Breast epithelium (tissue), 3 donors: Measurements from ENCODE around the gene COL6A5.

Source experiments
- POLR2A ChIP-seq: fragments of 450-650 bp; IDR thresholded peaks from one replicate; pipeline ENCODE4 v1.6.1; 2016; ENCODE audit warnings: antibody characterized with exemption, mild to moderate bottlenecking, moderate library complexity
- POLR2AphosphoS5 ChIP-seq, 3 donors: sonication (generic); formaldehyde crosslinking; IDR thresholded peaks; one replicate each; pipeline ENCODE4 v1.6.1; 2017; ENCODE audit warnings: antibody characterized with exemption in 3 of 3
- TF ChIP-seq, protein P1 (sequence below), 3 donors: fragments of 450-650 bp; IDR thresholded peaks; one replicate each; pipeline ENCODE4 v1.5.1; 2016 to 2017; ENCODE audit warnings: antibody characterized with exemption in 3 of 3, mild to moderate bottlenecking in 3 of 3, moderate library complexity in 3 of 3

DNA sequence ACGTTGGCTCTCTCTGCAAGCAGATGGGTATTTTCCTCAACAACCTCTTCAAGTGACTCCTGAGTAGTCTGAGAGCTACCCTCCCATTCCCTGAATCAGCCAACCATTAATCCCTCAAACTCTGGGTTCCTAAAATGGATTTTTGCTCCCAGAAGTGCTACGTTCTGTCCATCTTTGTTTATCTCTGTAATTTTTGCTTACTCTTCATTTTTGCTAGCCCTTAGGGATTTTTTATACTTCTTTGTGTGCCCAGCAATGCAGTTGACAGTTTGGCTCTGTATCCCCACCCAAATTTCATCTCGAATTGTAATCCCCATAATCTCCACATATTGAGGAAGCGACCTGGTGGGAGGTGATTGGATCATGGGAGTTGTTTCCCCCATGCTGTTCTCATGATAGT is 35.4 kb upstream of the COL6A5 start:
- TF ChIP-seq, protein P1, sequence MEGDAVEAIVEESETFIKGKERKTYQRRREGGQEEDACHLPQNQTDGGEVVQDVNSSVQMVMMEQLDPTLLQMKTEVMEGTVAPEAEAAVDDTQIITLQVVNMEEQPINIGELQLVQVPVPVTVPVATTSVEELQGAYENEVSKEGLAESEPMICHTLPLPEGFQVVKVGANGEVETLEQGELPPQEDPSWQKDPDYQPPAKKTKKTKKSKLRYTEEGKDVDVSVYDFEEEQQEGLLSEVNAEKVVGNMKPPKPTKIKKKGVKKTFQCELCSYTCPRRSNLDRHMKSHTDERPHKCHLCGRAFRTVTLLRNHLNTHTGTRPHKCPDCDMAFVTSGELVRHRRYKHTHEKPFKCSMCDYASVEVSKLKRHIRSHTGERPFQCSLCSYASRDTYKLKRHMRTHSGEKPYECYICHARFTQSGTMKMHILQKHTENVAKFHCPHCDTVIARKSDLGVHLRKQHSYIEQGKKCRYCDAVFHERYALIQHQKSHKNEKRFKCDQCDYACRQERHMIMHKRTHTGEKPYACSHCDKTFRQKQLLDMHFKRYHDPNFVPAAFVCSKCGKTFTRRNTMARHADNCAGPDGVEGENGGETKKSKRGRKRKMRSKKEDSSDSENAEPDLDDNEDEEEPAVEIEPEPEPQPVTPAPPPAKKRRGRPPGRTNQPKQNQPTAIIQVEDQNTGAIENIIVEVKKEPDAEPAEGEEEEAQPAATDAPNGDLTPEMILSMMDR (IDR thresholded peaks at IDR 0.05): no peak
- no peak for TF ChIP-seq POLR2A
- no peak for TF ChIP-seq POLR2AphosphoS5 (IDR thresholded peaks at IDR 0.05)
